ENCODE data around the gene GMPPB. TPM values are rescaled to one million over a fixed set of nuclear protein-coding genes. Genes with fewer than 3 reads are reported as not detected.

Gene GMPPB
- total and polyA plus RNA-seq, 11 donors: 7.6 to 53.7 (median 13.7) TPM

DNA sequence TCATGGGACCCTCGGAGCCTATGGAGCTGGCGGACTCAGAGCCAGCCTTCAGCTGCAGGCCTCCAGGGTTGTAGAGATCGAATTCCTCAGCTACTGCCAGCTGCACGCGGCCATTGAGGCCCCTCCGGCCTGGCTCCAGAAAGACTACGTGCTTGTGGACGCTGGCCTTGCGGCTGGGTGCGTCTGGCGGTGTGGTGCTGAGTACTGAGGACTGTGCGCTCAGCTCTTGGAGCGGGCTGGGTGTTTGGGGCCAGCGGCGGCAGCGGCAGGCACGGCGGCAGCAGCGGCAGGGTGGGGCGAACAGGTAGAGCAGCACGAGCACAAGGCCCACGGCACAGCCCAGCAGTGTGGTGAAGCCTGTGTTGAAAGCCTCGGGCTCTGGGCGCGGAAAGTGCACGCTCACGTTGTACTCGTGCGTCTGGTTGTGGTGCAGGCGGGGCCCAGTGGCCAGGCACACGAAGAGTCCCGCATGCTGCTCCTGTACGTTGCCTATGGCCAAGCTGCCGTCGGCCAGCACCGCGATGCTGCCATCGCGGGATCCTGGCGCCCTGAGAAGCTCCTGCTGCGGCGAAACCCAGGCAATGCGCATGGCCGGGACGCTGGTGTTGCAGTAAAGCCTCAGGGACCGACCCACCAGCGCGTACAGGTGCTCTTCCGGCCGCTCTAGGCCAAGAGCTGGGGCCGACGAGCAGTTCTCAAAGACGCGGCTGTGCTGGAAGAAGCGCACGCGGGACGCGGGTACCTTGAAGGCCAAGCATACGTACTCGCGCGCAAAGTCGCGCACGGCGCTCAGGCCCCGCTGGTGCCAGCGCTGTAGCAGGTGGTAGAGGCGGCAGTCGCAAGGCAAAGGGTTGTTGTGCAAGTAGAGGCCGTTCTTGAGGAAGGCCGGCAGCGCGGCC, 5.5 kb downstream of the GMPPB start:
- DNase-seq: peak in 3 of 5 donors; percentile 23 to 63 (median 35)
- 64 to 80% (median 73%) methylated on average over 50 to 75 of the region's 75 CpGs for WGBS, 4 donors
- H3K27me3 ChIP-seq: no peaks in the 10 kb centered on the region
- no peak overlapping the region for H3K27ac ChIP-seq
- no peaks in the 10 kb centered on the region for H3K9me3 ChIP-seq
- H3K4me1 ChIP-seq: peaks cover 13 to 35% (median 20%) of the 10 kb centered on the region in 12 donors
- TF ChIP-seq, protein P1, sequence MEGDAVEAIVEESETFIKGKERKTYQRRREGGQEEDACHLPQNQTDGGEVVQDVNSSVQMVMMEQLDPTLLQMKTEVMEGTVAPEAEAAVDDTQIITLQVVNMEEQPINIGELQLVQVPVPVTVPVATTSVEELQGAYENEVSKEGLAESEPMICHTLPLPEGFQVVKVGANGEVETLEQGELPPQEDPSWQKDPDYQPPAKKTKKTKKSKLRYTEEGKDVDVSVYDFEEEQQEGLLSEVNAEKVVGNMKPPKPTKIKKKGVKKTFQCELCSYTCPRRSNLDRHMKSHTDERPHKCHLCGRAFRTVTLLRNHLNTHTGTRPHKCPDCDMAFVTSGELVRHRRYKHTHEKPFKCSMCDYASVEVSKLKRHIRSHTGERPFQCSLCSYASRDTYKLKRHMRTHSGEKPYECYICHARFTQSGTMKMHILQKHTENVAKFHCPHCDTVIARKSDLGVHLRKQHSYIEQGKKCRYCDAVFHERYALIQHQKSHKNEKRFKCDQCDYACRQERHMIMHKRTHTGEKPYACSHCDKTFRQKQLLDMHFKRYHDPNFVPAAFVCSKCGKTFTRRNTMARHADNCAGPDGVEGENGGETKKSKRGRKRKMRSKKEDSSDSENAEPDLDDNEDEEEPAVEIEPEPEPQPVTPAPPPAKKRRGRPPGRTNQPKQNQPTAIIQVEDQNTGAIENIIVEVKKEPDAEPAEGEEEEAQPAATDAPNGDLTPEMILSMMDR (IDR thresholded peaks at IDR 0.05): no peak
- no peak for TF ChIP-seq POLR2A (IDR thresholded peaks at IDR 0.05)
- intact Hi-C loops (cut with DNase I): loop anchor here in 2 of 10 donors (10.0 kb wide), 2 partner anchors 117 to 187 kb away; partner anchors contain the start of gene MST1R (in 1 of the 2)
- ATAC-seq: no peak
- H3K36me3 ChIP-seq: peaks cover 2 to 56% (median 38%) of the 10 kb centered on the region in 9 donors
- H3K4me3 ChIP-seq: peak overlapping the region in 8 of 12 donors; percentile 47 to 72 (median 64)

DNA sequence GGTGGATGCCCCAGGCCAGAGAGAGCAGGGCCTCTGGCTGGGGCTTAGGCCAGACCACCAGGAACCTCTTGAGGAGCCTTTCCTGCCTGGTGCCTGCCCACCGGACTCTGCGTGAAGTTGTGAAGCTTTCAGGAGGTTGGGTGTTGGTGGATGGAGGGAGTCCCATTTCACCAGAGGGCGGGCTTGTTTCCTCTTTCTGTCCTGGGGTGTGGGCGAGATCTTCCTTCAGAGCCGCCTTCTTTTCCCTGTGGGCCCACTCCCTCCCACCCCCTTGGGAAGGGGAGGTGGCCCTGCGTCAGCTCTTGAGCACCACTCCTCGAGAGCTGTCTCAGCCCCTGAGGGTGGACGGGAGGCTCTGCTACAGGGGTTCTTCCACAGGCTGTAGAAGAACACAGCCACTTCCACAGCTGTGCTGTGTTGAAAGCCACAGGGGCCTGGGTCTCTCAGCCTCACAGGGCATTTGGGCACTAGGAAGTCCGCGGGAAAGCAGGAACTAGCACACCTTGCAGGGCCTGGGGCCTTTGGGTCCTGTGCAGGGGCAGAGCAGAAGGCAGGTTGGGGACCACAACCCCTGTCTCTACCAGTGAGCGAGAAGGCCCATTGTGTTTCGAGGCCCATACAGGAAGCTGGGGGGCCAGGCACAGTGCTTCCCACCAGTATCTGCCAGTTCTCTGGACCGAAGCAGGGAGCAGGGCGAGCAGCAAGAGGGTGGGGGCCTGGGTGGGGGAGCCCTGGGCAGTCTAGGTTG, 6.4 kb downstream of the GMPPB start:
- peak in 2 of 5 donors; percentile 21 to 40 for DNase-seq
- 84 to 92% (median 89%) methylated on average over 13 to 14 of the region's 14 CpGs for WGBS, 4 donors
- intact Hi-C loops (cut with DNase I): loop anchor here in 2 of 10 donors (10.0 kb wide), 2 partner anchors 117 to 187 kb away; partner anchors contain the start of gene MST1R (in 1 of the 2)
- H3K4me3 ChIP-seq: no peak overlapping the region
- peaks cover 6 to 27% (median 13%) of the 10 kb centered on the region in 12 donors for H3K4me1 ChIP-seq
- H3K9me3 ChIP-seq: no peaks in the 10 kb centered on the region
- ATAC-seq: no peak
- no peak for TF ChIP-seq POLR2A (IDR thresholded peaks at IDR 0.05)
- TF ChIP-seq, protein P1 (IDR thresholded peaks at IDR 0.05): no peak
- no peaks in the 10 kb centered on the region for H3K27me3 ChIP-seq
- H3K27ac ChIP-seq: no peak overlapping the region
- H3K36me3 ChIP-seq: peaks cover 2 to 61% (median 39%) of the 10 kb centered on the region in 9 donors

DNA sequence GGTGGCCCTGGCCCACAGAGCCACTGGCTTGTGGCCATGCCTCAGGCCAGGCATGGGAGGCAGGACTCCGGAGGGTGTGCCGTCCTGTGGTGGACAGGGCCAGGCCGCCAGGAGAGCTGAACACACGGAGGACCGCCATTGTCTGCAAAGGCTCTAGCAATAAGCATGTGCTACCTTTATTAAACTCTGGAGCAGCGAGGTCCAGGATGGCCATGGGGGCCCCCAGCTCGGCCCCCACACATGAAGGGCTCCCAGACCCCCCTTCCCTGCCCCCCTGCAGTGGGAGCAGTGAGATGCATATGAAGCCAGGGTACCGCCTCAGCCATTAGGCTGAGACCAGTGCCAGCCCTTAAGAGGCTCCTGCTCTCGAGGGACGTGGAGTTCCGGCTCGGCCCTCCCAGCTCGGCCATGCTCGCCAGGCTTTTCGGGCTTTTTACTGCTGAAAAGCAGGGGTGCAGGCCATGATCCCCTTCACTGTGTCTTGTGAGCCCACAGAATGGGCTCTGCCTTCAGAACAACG, 7.0 kb downstream of the GMPPB start:
- Histone ChIP-seq H3K4me1 (peaks cover 6 to 23% (median 12%) of the 10 kb centered on the region in 12 donors), H3K9me3 (no peaks in the 10 kb centered on the region), H3K27me3 (no peaks in the 10 kb centered on the region), H3K36me3 (peaks cover 2 to 59% (median 33%) of the 10 kb centered on the region in 9 donors), H3K4me3 (no peak overlapping the region), H3K27ac (no peak overlapping the region)
- 90 to 97% (median 93%) methylated on average over 13 to 16 of the region's 16 CpGs for WGBS, 4 donors
- TF ChIP-seq, protein P1 (IDR thresholded peaks at IDR 0.05): no peak
- TF ChIP-seq POLR2A (IDR thresholded peaks at IDR 0.05): no peak
- DNase-seq (peak in 2 of 5 donors; percentile 24 to 48), ATAC-seq (no peak)
- intact Hi-C loops (cut with DNase I): loop anchor here in 2 of 10 donors (10.0 kb wide), 2 partner anchors 118 to 188 kb away; partner anchors contain the start of gene MST1R (in 1 of the 2)

All from heart left ventricle (tissue), 16 donors.